Endodermal cell (in vitro differentiated cells): ENCODE results near the gene HS3ST2. TPM values are rescaled to one million over a fixed set of nuclear protein-coding genes. Genes with fewer than 3 reads are reported as not detected.

Experiments
- DNase-seq: peaks from one replicate; pipeline ENCODE4 v3.0.0-alpha.2; 2017
- H3K27ac ChIP-seq: 2 replicates; pipeline ENCODE4 v1.5.1; 2013; ENCODE audit warnings: mild to moderate bottlenecking, low read depth, low read length, moderate library complexity
- H3K27me3 ChIP-seq: 2 replicates; pipeline ENCODE4 v1.6.1; 2013; ENCODE audit warnings: mild to moderate bottlenecking, low read length, moderate library complexity; ENCODE audit not compliant: insufficient read depth, control insufficient read depth, poor library complexity, severe bottlenecking
- H3K36me3 ChIP-seq: 2 replicates; pipeline ENCODE4 v1.7.0; 2013; ENCODE audit warnings: mild to moderate bottlenecking, low read length, moderate library complexity; ENCODE audit not compliant: control insufficient read depth, insufficient read depth
- H3K4me1 ChIP-seq: one replicate; pipeline ENCODE4 v1.7.0; 2013; ENCODE audit warnings: low read length; ENCODE audit not compliant: control insufficient read depth, insufficient read depth
- H3K4me3 ChIP-seq: 2 replicates; pipeline ENCODE4 v1.5.1; 2013; ENCODE audit warnings: mild to moderate bottlenecking, low read length, moderate library complexity
- H3K9ac ChIP-seq: 2 replicates; pipeline ENCODE4 v1.6.1; 2013; ENCODE audit warnings: mild to moderate bottlenecking, low read length, moderate library complexity; ENCODE audit not compliant: poor library complexity, severe bottlenecking; ENCODE audit errors: extremely low read depth
- H3K9me3 ChIP-seq: 2 replicates; pipeline ENCODE4 v1.6.1; 2013; ENCODE audit warnings: mild to moderate bottlenecking, low read length, moderate library complexity; ENCODE audit not compliant: control insufficient read depth
- H3K27ac Mint-ChIP-seq: 2 replicates; pipeline ENCODE4 v1.8.0; 2020; ENCODE audit warnings: mixed read lengths
- H3K27me3 Mint-ChIP-seq: 2 replicates; pipeline ENCODE4 v1.8.0; 2021; ENCODE audit warnings: mild to moderate bottlenecking, mixed read lengths; ENCODE audit not compliant: insufficient read depth
- H3K36me3 Mint-ChIP-seq: 2 replicates; pipeline ENCODE4 v1.8.0; 2020; ENCODE audit warnings: low read depth, mixed read lengths
- H3K4me1 Mint-ChIP-seq: 2 replicates; pipeline ENCODE4 v1.8.0; 2020; ENCODE audit warnings: mixed read lengths
- H3K4me3 Mint-ChIP-seq: 2 replicates; pipeline ENCODE4 v1.8.0; 2020; ENCODE audit warnings: mild to moderate bottlenecking, moderate library complexity, mixed read lengths
- H3K9me3 Mint-ChIP-seq: 2 replicates; pipeline ENCODE4 v1.8.0; 2020; ENCODE audit warnings: mild to moderate bottlenecking, mixed read lengths
- CTCF ChIP-seq: fragments of 200-600 bp; sonication (generic); conservative IDR thresholded peaks from 2 replicates; pipeline ENCODE4 v1.5.0; 2021; ENCODE audit warnings: antibody characterized with exemption, mild to moderate bottlenecking
- WGBS, 2 experiments: methylation state at CpG; one replicate each; pipeline versions ENCODE4 v1.1.5 to v1.1.7; 2013; ENCODE audit warnings: missing lambda C conversion rate in 2 of 2, mixed read lengths in 1 of 2; ENCODE audit not compliant: insufficient coverage in 1 of 2, insufficient read length in 1 of 2; 5-methylcytosine and 5-hydroxymethylcytosine counted together
- total RNA-seq, 2 donors: library from RNA; stranded (reverse); fragmentation: NEBNext Ultra II Directional in 1 of 2; extraction: Animal tissue kit (Norgen Biotek cat#: 25700) in 1 of 2; gene quantifications; 2 replicates in 1 of 2; 3 replicates in 1 of 2; pipeline ENCODE4 v1.2.1, GENCODE V29; 2021

HS3ST2 gene
- total RNA-seq, 2 donors from 2014 or later = 0.18 TPM; not detected in 1

GRCh38 chr16:22912654-22913053 lies 98.7 kb downstream of the HS3ST2 start:
- no peaks in the 10 kb centered on the region for H3K9me3 Mint-ChIP-seq
- Histone ChIP-seq H3K9me3 (no peaks in the 10 kb centered on the region), H3K36me3 (no peaks in the 10 kb centered on the region), H3K27me3 (peaks cover 2% of the 10 kb centered on the region), H3K27ac (no peak overlapping the region), H3K4me3 (no peak overlapping the region), H3K9ac (no peak overlapping the region), H3K4me1 (no peaks in the 10 kb centered on the region)
- no peak for TF ChIP-seq CTCF
- no peaks in the 10 kb centered on the region for H3K36me3 Mint-ChIP-seq
- no peak overlapping the region for H3K27ac Mint-ChIP-seq
- no peak overlapping the region for H3K4me3 Mint-ChIP-seq
- WGBS, 2 experiments = 88 to 96% methylated on average over 4 to 7 of the region's 7 CpGs
- peak; percentile 73 for DNase-seq
- H3K4me1 Mint-ChIP-seq = peaks cover 3% of the 10 kb centered on the region
- peaks cover 42% of the 10 kb centered on the region for H3K27me3 Mint-ChIP-seq

- WGBS, 2 experiments = 97% methylated on average over 19 to 25 of the region's 25 CpGs
- H3K36me3 Mint-ChIP-seq = no peaks in the 10 kb centered on the region
- H3K4me1 ChIP-seq = no peaks in the 10 kb centered on the region
- peak; percentile 27 for DNase-seq
- no peak overlapping the region for H3K4me3 ChIP-seq
- H3K9ac ChIP-seq = no peak overlapping the region
- no peaks in the 10 kb centered on the region for H3K36me3 ChIP-seq
- H3K27me3 ChIP-seq = no peaks in the 10 kb centered on the region
- no peak overlapping the region for H3K27ac ChIP-seq
- no peaks in the 10 kb centered on the region for H3K9me3 Mint-ChIP-seq
- no peaks in the 10 kb centered on the region for H3K4me1 Mint-ChIP-seq
- no peaks in the 10 kb centered on the region for H3K9me3 ChIP-seq
- no peak overlapping the region for H3K4me3 Mint-ChIP-seq
- TF ChIP-seq CTCF = no peak
- no peak overlapping the region for H3K27ac Mint-ChIP-seq
- H3K27me3 Mint-ChIP-seq = peaks cover 30% of the 10 kb centered on the region
Measured at GRCh38 chr16:22915003-22915402, 101.0 kb downstream of the HS3ST2 start.

- no peak overlapping the region for H3K27ac Mint-ChIP-seq
- no peak for DNase-seq
- peaks cover 12% of the 10 kb centered on the region for H3K27me3 Mint-ChIP-seq
- Histone ChIP-seq H3K4me1 (no peaks in the 10 kb centered on the region), H3K9ac (no peak overlapping the region), H3K4me3 (no peak overlapping the region), H3K9me3 (no peaks in the 10 kb centered on the region), H3K36me3 (no peaks in the 10 kb centered on the region), H3K27me3 (no peaks in the 10 kb centered on the region), H3K27ac (no peak overlapping the region)
- WGBS, 2 experiments = 58% methylated on average over 3 of the region's 3 CpGs; no CpG with 5 or more reads in 1 of the 2 experiments
- no peaks in the 10 kb centered on the region for H3K36me3 Mint-ChIP-seq
- no peaks in the 10 kb centered on the region for H3K9me3 Mint-ChIP-seq
- H3K4me3 Mint-ChIP-seq = no peak overlapping the region
- no peaks in the 10 kb centered on the region for H3K4me1 Mint-ChIP-seq
- no peak for TF ChIP-seq CTCF
Measured at GRCh38 chr16:22923491-22923890, 109.5 kb downstream of the HS3ST2 start.
